COLO829 (cell line): Measurements from ENCODE around the gene JMJD1C.
"Not testable (repeated sequence)": the region's sequence is repeated elsewhere in the genome, so short reads cannot be mapped to it uniquely, and the experiment has no call there.

Experiments
- DNase-seq: peaks from one replicate; pipeline ENCODE4 v3.0.0; 2012; ENCODE audit warnings: low spot score

Gene JMJD1C

DNA sequence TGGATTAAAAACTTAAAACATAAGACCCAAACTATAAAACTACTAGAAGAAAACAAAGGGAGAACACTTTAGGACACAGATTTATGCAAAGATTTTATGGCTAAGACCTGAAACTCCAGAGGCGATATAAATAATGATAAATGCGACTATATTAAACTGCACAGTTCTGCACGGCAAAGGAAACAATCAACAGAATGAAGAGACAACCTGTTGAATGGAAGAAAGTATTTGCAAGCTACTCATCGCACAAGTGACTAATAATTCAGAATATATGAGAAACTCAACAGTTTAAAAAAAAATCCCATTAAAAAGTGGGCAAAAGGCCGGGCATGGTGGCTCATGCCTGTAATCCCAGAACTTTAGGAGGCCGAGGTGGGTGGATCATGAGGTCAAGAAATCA is 73.6 kb downstream of the JMJD1C start:
- DNase-seq: no peak

DNA sequence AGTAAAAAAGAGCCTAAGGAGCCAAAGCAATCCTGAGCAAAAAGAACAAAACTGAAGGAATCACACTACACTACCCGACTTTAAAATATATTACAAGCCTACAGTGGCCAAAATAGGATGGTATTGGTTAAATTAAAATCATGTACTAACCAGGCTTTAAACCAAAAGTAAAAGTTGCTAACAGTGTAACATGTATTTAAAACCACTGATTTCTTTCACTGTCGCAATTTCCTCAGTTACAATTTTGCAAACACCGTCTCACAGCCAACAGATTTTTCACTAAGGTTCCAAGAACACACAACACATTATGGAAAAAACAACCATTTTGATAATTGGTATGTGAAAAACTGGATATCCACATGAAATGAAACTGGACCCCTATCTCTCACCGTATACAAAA is 74.0 kb downstream of the JMJD1C start:
- no peak for DNase-seq

DNA sequence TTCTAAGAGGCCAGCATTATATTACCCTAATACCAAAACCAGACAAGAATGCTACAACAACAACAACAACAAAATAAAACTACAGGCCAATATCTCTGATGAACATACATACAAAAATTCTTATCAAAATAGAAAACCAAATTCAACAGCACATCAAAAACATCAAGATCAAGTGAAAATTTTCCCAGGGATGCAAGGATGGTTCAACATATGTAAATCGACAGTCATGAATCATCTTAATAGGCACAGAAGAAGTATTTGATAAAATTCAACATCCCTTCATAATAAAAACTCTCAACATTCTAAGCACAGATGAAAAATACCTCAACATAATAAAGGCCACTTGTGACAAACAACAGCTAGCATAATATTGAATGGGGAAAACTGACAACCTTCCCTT is 75.3 kb downstream of the JMJD1C start:
- no peak for DNase-seq

DNA sequence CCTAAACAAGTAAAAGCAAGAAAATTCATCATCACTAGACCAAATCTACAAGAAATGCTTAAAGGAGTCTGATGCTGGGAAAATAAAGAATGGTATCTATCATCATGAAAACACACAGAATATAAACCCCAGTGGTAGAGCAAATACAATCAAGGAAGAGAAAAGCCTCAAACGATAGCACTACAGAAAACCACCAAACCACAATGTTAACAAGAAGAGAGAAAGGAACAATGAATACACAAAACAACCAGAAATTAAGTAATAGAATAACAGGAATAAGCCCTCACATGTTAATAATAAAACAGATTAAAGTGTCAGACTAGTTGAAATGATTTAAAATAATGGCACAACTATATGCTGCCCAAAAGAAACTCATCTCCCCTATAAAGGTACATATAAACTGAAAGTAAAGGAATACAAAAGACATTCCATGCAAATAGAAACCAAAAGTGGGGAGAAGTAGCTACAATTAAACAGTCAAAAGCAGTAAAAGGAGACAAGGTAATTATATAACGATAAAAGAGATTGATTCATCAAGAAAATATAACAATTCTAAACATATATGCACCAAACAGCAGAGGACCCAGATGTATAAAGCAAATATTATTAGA is 77.3 kb downstream of the JMJD1C start:
- no peak for DNase-seq

DNA sequence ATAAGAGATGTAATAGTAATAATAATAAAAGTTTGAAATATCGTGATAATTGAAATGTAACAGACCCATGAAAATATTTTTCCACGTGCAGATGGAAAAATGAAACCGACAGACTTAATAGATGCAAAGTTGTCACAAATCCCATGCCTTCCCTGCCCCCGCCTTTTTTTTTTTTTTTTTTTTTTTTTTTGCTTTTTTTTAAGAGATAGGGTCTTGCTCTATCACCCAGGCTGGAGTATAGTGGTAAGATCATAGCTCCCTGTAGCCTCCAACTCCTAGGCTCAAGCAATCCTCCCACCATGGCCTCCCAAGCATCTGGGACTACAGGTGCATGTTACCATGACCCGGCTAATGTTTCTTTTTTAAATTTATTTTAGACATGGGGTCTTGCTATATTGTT is 80.5 kb downstream of the JMJD1C start:
- DNase-seq: no peak

DNA sequence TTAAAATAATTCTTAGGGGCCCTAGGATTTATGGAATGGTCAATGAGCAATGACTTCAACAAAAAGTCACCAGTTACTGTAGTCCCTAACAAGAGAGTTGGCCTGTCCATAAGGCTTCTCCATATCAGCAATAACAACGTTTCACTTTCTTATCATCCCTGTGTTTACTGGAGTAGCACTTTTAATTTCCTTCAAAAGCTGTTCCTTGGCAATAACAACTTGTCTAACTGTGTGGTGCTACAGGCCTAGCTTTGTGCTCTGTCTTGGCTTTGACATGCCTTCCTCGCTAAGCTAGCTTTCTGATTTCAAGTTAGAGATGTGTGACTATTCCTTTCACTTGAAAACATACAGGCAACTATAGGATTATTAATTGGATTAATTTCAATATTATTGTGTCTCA is 81.1 kb downstream of the JMJD1C start:
- DNase-seq: no peak

DNA sequence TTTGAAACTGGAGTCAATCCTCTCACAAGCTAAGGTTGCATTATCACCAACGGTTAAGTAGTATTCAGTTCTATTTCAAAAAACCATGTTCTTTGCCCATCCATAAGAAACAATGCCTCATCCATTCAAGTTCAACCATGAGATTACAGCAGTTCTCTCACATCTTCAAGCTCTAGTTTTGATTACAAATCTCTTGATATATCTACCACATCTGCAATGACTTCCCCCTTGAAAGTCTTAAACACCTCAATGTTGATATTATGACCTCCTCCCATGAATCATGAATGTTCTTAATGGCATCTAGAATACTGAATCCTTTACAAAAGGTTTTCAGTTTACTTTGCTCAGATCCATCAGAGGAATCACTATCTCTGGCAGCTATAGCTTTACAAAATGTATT is 81.8 kb downstream of the JMJD1C start:
- DNase-seq: no peak

DNA sequence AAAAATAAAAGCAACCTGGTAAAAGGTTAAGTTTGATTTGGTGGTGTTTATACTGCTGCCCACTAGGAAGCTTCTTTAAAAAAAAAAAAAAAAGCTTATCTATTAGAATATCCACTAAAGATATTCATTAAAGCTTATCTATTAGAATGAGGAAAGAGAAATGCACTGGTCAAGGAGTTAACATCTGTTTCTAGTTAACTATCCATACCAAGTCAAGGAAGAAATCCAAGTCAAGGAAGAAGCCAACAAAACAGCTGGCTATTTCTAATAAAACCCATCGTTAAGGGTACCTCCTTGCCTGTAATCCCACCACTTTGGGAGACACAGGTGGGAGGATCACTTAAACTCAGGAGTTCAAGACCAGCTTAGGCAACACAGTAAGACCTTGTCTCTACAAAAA is 82.6 kb downstream of the JMJD1C start:
- DNase-seq: no peak

DNA sequence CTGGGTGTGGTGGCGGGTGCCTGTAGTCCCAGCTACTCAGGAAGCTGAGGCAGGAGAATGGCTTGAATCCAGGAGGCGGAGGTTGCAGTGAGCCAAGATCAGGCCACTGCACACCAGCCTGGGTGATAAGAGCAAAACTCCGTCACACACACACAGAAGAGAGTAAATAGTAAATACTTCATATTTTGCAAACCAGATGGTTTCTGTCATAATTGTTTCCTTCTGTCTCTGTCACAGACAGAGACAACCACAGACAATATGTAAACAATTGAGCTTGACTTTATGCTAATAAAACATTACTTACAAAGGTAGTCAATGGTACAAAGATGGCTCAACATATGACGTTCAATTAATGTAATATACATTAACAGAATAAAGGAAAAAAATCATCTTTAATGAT is 83.7 kb downstream of the JMJD1C start:
- no peak for DNase-seq

DNA sequence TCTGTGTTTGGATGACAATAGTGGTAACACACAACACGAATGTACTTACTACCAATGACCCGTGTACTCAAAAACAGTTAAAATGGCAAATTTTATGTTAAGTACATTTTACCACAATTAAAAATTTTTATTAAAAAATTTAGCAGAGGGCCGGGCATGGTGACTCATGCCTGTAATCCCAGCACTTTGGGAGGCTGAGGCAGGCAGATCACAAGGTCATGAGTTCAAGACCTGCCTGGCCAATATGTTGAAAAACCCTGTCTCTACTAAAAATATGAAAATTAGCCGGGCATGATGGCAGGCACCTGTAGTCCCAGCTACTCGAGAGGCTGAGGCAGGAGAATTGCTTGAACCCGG is 88.5 kb downstream of the JMJD1C start:
- not testable (repeated sequence) for DNase-seq

DNA sequence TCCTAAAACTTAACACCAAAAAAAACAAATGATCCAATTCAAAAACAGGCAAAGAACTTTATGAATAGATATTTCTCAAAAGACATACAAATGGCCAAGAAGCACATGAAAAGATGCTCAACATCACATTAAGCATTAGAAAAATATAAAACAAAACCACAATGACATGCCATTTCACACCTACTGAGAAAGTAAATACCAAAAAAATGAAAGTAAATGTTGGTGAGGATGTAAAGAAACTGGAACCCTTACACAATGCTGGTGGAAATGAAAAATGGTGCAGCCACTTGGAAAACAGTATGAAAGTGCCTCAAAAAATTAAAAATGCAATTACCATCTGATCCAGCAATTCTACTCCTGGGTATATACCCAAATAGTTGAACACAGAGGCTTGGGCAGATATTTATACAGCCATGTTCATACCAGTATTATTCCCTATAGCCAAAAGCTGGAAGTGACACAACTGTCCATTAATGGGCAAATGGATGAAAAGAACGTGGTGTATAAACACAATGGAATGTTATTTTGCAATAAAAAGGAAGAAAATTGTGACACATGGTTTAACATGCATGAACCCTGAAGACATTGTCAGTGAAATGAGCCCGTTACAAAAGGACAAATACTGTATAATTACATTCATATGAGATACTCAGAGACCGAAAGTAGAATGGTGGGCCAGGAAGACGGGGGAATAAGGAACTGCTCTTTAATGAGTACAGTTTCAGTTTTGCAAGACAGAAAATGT is 89.0 kb downstream of the JMJD1C start:
- DNase-seq: no peak

DNA sequence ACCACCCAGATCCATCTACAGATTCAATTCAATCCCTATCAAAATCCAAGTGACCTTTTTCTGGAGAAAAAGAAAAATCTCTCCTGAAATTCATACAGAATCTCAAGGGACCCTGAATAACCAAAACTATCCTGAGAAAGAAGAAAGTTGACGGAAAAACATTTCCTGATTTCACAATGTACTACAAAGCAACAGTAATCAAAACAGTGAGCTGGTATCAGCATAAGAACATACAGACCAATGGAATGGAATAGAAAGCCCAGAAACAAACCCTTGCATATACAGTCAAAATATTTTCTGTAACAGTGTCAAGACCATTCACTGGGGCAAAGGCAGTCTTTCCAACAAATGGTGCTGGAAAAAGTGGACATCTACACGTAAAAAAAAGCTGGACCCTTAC is 89.9 kb downstream of the JMJD1C start:
- DNase-seq: no peak

DNA sequence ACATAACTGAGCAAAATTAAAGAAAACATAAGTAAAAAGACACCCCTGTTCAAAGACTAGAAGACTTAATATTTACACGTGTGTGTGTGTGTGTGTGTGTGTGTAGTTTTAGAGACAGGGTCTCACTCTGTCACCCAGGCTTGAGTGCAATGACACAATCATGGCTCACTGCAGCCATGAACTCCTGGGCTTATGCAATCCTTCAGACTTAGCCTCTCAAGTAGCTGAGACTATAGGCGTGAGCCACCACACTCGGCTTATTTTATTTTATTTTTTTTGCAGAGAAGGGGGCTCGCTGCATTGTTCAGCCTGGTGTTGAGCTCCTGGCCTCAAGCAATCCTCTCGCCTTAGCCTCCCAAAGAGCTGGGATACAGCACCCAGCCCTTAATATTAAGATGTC is 90.3 kb downstream of the JMJD1C start:
- no peak for DNase-seq

DNA sequence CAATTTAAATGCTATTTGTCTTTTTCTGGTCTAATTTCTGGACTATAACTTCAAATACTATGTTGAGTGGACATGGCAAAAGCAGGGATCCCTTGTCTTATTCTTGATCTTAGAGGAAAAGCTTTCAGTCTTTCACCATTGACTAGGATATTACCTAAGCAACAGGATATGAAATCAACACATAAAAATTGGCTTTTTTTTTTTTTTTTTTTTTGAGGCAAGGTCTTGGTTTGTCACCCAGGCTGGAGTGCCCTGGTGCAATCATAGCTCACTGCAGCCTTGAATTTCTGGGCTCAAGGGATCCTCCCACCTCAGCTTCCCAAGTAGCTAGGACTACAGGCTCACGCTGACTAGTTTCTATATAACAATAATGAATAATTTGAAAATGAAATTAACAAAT is 90.8 kb downstream of the JMJD1C start:
- DNase-seq: no peak

DNA sequence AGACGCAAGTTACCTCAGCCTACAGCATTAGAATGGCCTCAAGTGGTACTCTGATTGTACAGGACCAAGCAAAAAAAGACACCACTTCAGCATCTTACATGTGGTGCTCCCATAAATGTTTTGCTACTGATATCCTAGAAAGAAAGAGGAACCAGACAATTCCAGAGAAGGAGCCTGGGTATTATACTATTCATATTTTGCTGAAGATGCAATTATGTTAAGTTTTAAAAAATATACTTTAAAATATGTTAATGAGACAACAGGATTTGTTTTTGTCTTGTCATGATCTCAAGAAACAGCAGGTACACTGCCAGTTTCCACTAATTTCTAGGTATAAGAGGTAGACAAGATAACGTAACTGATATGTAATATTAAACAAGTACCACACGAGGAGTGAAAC is 92.6 kb downstream of the JMJD1C start:
- no peak for DNase-seq

DNA sequence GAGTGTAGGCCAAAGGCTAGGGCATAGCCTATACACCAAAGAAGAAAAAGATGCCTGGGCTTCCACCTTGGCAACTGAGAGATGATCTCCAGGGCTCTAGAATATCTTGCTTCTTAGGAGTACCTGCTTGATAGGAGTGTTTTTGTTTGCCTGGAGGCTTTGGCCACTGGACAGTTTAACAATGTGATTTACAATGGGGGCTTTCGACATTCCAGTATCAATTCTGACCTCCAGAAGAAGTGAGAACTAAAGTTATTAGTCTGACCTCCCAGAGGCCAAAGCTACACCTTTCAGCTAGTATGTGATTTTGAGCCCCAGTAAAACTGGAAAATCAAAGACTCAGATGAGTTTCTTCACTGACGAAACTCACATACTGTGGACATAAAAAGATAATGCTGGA is 96.1 kb downstream of the JMJD1C start:
- DNase-seq: no peak

DNA sequence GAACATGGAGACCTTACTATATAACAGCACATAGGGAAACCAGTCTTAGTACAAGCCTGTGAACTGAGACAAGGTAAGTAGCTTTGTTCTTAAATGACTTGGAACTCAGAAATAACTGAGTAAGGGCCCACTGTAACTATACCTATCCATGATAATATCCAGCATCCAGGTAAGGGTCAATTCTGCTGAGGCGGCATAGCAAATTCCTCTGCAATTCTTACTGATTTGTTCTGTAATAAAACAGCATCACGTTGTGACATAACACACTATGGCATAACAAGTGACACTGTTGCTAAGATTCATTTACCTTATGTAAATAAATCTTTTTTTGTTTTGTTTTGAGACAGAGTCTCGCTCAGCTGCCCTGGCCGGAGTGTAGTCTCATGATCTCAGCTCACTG is 97.4 kb downstream of the JMJD1C start:
- DNase-seq: no peak

DNA sequence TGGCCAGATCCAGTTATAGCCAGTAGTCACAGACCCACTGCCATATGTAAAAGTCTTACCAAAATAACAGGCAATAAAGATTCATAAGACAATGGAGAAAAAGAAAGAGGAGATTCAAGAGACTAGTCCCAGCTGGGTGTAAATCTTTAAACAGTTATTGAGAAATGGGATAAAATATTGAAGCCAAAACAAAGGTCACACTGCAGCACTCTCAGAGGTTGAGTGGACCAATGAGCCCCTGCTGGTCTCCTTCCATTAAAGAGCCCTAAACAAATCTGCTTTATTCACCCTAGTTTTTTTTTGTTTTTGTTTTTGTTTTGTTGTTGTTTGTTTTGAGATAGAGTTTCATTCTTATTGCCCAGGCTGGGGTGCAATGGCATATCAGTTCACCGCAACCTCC is 98.8 kb downstream of the JMJD1C start:
- DNase-seq: no peak

DNA sequence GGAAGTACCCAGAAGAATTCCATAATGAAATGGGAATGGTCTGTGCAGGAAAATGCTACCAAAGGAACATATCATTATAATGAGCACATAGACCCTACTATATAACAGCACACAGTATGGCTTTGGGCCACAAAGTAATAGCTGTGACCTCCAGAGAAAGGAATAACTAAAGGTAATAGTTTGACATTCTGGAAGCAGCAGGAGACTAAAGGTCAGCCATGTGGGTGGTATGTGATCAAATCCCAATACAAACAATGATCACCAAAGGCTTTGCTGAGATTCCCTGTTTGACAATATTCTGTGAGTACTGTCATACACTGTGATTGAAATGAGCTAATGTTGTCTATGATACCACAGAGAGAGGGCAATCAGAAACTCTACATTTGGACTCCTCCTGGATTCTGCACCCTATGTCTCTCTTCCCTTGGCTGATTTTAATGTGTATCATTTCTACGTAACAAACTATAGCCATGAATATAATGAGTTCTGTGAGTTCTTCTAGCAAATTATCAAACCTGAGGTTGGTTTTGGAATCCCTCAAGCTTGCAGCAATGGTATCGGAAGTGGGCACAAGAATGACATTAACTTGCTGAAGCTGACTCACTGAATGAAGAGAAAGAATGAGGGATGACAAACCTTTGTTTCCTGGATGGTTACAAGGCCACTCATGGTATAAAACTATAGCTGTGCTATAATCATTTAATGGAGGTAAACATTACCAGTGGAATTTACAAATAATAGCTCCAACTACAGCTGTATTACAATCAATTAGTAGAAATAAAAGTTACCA is 99.6 kb downstream of the JMJD1C start:
- DNase-seq: no peak

DNA sequence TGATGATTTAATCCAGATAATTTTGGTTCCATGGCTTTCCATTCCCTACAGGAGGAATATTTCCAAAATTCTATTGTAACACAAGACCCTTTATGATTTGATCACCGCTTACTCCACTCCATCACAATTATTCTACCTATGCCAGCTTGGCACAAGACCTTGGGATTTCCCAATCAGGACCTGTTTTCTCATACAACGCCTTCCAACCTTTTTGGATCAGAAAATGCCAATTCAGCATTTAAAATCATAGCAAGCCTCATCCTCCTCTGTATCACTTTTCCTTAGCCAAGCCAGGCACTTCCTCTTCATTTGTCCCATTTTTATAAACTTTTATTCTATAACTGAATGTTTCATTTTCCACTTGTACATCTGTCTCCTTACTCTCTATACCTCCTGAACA is 100.9 kb downstream of the JMJD1C start:
- DNase-seq: no peak

DNA sequence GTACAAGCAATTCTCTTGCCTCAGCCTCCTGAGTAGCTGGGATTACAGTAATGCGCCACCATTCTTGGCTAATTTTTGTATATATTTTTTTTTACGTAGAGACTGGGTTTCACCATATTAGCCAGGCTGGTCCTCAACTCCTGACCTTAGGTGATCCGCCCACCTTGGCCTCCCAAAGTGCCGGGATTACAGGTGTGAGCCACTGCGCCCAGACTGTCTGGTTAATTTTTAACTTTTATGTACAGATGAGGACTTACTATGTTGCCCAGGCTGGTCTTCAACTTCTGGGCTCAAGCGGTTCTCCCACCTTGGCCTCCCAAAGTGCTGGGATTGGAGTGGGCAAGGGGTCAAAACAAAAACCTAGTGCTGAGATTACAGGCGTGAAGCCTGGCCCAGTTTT is 101.8 kb downstream of the JMJD1C start:
- no peak for DNase-seq

DNA sequence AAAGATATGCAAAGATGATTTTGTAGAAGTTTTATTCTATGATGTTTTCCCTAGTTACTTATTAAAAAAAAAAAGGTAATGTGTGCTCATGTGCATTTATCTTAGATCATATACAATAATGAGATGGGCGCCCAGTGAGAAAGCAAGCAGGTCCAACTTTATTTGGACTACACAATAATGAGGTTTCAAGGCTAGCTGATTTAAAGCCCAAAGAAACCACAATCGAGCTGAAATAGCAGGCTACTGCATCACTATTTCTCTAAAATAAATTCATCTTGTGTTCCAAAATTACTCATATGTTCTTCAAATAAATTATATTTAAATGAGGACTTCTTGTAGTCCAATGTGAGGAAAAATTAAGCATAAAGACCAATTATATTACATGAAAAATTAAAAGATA is 110.1 kb downstream of the JMJD1C start:
- DNase-seq: no peak

DNA sequence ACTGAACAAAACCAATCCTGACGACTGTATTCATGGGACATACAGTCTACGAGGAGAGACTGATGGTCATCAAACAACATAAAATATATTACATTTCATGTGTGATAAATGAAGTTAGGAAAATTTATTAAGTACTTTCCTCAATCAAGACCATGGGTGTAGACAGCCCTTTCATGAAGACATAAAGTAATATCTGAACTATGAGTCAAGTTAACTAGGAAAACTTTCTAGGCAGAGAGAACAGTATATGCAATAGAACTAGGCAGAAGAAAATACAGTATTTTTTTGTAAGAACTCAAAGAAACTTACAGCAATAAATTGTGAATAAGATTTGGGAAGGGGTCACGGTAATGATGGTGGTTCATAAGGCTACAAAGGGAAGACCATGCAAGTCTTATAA is 112.8 kb downstream of the JMJD1C start:
- DNase-seq: no peak
